ENCODE data around the gene CFAP68. TPM values are rescaled to one million over a fixed set of nuclear protein-coding genes. Genes with fewer than 3 reads are reported as not detected.

The CFAP68 gene
- total RNA-seq, 4 donors from 2014 or later = 25.3 to 29.3 (median 28.1) TPM

- WGBS, 2 donors = 94 to 97% methylated on average over 1 of the region's 1 CpG
- TF ChIP-seq EP300 (IDR thresholded peaks at IDR 0.05) = no peak
- TF ChIP-seq CTCF (IDR thresholded peaks at IDR 0.05) = no peak
- no peak for TF ChIP-seq POLR2A (IDR thresholded peaks at IDR 0.05)
- H3K27ac ChIP-seq = peak overlapping the region in 2 of 4 donors; percentile 92 to 95
- H3K9me3 ChIP-seq = no peaks in the 10 kb centered on the region
- no peak for DNase-seq (ENCODE audit: low spot score in 2 of 2)
- peaks cover 0 to 22% (median 10%) of the 10 kb centered on the region in 4 donors for H3K4me1 ChIP-seq
- H3K36me3 ChIP-seq = peaks cover 0 to 42% (median 0%) of the 10 kb centered on the region in 3 donors
- H3K4me3 ChIP-seq = peak overlapping the region in 2 of 4 donors; percentile 77 to 93
- no peaks in the 10 kb centered on the region for H3K27me3 ChIP-seq
These were observed 9.2 kb upstream of the CFAP68 start for GRCh38 chr11:111870113-111870512.

- Histone ChIP-seq H3K4me1 (peaks cover 0 to 22% (median 10%) of the 10 kb centered on the region in 4 donors), H3K4me3 (peak overlapping the region; percentile 74 to 96 (median 85)), H3K9me3 (no peaks in the 10 kb centered on the region), H3K36me3 (peaks cover 0 to 42% (median 0%) of the 10 kb centered on the region in 3 donors), H3K27me3 (no peaks in the 10 kb centered on the region), H3K27ac (peak overlapping the region; percentile 92 to 96 (median 94))
- TF ChIP-seq EP300 (IDR thresholded peaks at IDR 0.05) (no peak), CTCF (IDR thresholded peaks at IDR 0.05) (no peak), POLR2A (IDR thresholded peaks at IDR 0.05) (no peak)
- DNase-seq (ENCODE audit: low spot score in 2 of 2) = no peak
These were observed 8.8 kb upstream of the CFAP68 start for GRCh38 chr11:111870522-111870885.

- Histone ChIP-seq H3K4me1 (peaks cover 0 to 22% (median 10%) of the 10 kb centered on the region in 4 donors), H3K27me3 (no peaks in the 10 kb centered on the region), H3K36me3 (peaks cover 0 to 43% (median 0%) of the 10 kb centered on the region in 3 donors), H3K27ac (peak within 1 kb of the TSS; percentile 92 to 96 (median 94)), H3K9me3 (no peaks in the 10 kb centered on the region), H3K4me3 (peak within 1 kb of the TSS; percentile 74 to 96 (median 85))
- TF ChIP-seq POLR2A (IDR thresholded peaks at IDR 0.05) = peak in 1 of 2 donors; percentile 57
- peak in 3 of 5 experiments; percentile 24 to 31 (median 27) for TF ChIP-seq CTCF (IDR thresholded peaks at IDR 0.05)
- TF ChIP-seq EP300 (IDR thresholded peaks at IDR 0.05) = peak; percentile 70 to 90
- DNase-seq (ENCODE audit: low spot score in 2 of 2) = peak; percentile 71 to 90
- whole genome bisulfite sequencing, 2 donors = 0 to 1% methylated on average over 24 to 47 of the region's 51 CpGs
These were observed 8.3 kb upstream of the CFAP68 start, which contains the start of gene ALG9 for GRCh38 chr11:111870886-111871692. Gene ALG9, minus strand, starts transcription at chr11:111871581. Its CDS starts 99 bp downstream, at chr11:111871482.

- WGBS, 2 donors = 53 to 54% methylated on average over 5 of the region's 5 CpGs
- Histone ChIP-seq H3K27ac (peak overlapping the region; percentile 92 to 96 (median 94)), H3K4me3 (peak overlapping the region; percentile 74 to 96 (median 85)), H3K36me3 (peaks cover 0 to 40% (median 0%) of the 10 kb centered on the region in 3 donors), H3K9me3 (no peaks in the 10 kb centered on the region), H3K4me1 (peaks cover 0 to 22% (median 10%) of the 10 kb centered on the region in 4 donors), H3K27me3 (no peaks in the 10 kb centered on the region)
- TF ChIP-seq EP300 (IDR thresholded peaks at IDR 0.05) = no peak
- TF ChIP-seq POLR2A (IDR thresholded peaks at IDR 0.05) = no peak
- TF ChIP-seq CTCF (IDR thresholded peaks at IDR 0.05) = no peak
- no peak for DNase-seq (ENCODE audit: low spot score in 2 of 2)
These were observed 7.6 kb upstream of the CFAP68 start for GRCh38 chr11:111871693-111872161.

GRCh38 chr11:111878385-111878848 lies 924 bp upstream of the CFAP68 start:
- TF ChIP-seq POLR2A (IDR thresholded peaks at IDR 0.05) (no peak), EP300 (IDR thresholded peaks at IDR 0.05) (no peak), CTCF (IDR thresholded peaks at IDR 0.05) (no peak)
- Histone ChIP-seq H3K4me3 (peak overlapping the region; percentile 54 to 75 (median 62)), H3K27me3 (no peaks in the 10 kb centered on the region), H3K27ac (peak overlapping the region; percentile 90 to 98 (median 94)), H3K9me3 (no peaks in the 10 kb centered on the region), H3K36me3 (peaks cover 0 to 26% (median 4%) of the 10 kb centered on the region in 3 donors), H3K4me1 (peaks cover 0 to 18% (median 5%) of the 10 kb centered on the region in 4 donors)
- 1% methylated on average over 13 of the region's 13 CpGs for WGBS, 2 donors
- no peak for DNase-seq (ENCODE audit: low spot score in 2 of 2)

All from tibial nerve (tissue), 4 donors.